HG03045 (cell line): Measurements from ENCODE around the gene MAP7D1.
A peak's percentile ranks its signal among the peaks of the same experiment; 100 is the strongest.

Experiments used
- ATAC-seq: cut with Tn5 transposase; IDR thresholded peaks from one replicate; pipeline ENCODE4 v1.9.1; 2021; ENCODE audit warnings: mild to moderate bottlenecking, moderate library complexity; ENCODE audit not compliant: unreplicated experiment

The MAP7D1 gene

GRCh38 chr1:36126797-36127500 is 29.0 kb upstream of the MAP7D1 start:
- no peak for ATAC-seq

- no peak for ATAC-seq
These were observed 27.6 kb upstream of the MAP7D1 start for GRCh38 chr1:36128126-36128904.

- no peak for ATAC-seq
These were observed 27.1 kb upstream of the MAP7D1 start for GRCh38 chr1:36128905-36129206.

GRCh38 chr1:36132029-36132428 is 23.9 kb upstream of the MAP7D1 start:
- ATAC-seq: no peak

- ATAC-seq: no peak
These were observed 22.5 kb upstream of the MAP7D1 start for GRCh38 chr1:36133484-36133883.

- no peak for ATAC-seq
These were observed 21.9 kb upstream of the MAP7D1 start for GRCh38 chr1:36134031-36134430.

GRCh38 chr1:36134505-36135329 is 21.2 kb upstream of the MAP7D1 start:
- no peak for ATAC-seq

GRCh38 chr1:36135330-36135667 is 20.7 kb upstream of the MAP7D1 start:
- ATAC-seq: no peak

- ATAC-seq: no peak
These were observed 20.2 kb upstream of the MAP7D1 start for GRCh38 chr1:36135796-36136195.

GRCh38 chr1:36136535-36136934 is 19.4 kb upstream of the MAP7D1 start:
- no peak for ATAC-seq

GRCh38 chr1:36137226-36137625 is 18.7 kb upstream of the MAP7D1 start:
- ATAC-seq: no peak

GRCh38 chr1:36137776-36138175 is 18.2 kb upstream of the MAP7D1 start:
- no peak for ATAC-seq

GRCh38 chr1:36139521-36139920 is 16.4 kb upstream of the MAP7D1 start:
- no peak for ATAC-seq

- ATAC-seq: no peak
These were observed 13.8 kb upstream of the MAP7D1 start for GRCh38 chr1:36142121-36142520.

- ATAC-seq: no peak
These were observed 12.5 kb upstream of the MAP7D1 start for GRCh38 chr1:36143424-36143823.

GRCh38 chr1:36144413-36144812 is 11.5 kb upstream of the MAP7D1 start:
- ATAC-seq: no peak

GRCh38 chr1:36148821-36149236 is 7.1 kb upstream of the MAP7D1 start:
- ATAC-seq: no peak

GRCh38 chr1:36149237-36149972 is 6.6 kb upstream of the MAP7D1 start, which contains the start of gene TRAPPC3:
TRAPPC3 (minus strand) TSS chr1:36149486; CDS start chr1:36149378, 108 bp downstream.
- ATAC-seq: peak; percentile 86

GRCh38 chr1:36149973-36150295 is 6.0 kb upstream of the MAP7D1 start:
- ATAC-seq: no peak

GRCh38 chr1:36150296-36151133 is 5.4 kb upstream of the MAP7D1 start:
- peak; percentile 47 for ATAC-seq
